Choroid plexus epithelial cell (primary cell): ENCODE measurements around the gene CYSTM1.
A peak's percentile ranks its signal among the peaks of the same experiment; 100 is the strongest.

ENCODE experiments used
- DNase-seq: peaks from one replicate; pipeline ENCODE4 v3.0.0-alpha.2; 2010; ENCODE audit warnings: low read depth
- H3K4me3 ChIP-seq: 2 replicates; pipeline ENCODE4 v1.5.1; 2011; ENCODE audit warnings: low read depth, mild to moderate bottlenecking, control low read depth, low read length, moderate library complexity
- TF ChIP-seq, protein P1 (sequence below): conservative IDR thresholded peaks from 2 replicates; pipeline ENCODE4 v1.5.1; 2011; ENCODE audit warnings: low read depth, mild to moderate bottlenecking, control low read depth, inconsistent platforms, low read length, moderate library complexity

Gene CYSTM1

DNA sequence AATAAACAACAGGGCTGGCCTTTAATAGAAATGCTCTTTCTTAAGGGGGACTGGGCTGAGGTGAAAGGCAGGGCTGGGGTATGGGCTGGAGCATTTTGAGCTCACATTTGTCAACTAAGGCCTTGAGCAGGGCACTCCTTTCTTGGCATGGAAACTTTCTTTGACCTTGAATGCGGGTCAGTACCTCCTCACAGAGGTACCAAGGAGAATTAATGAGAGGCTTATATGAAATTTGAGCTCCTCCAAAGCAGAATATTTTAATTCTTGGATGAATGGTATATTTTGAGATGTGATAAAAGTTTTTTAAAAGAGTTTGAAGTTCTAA, 3.1 kb downstream of the CYSTM1 start:
- TF ChIP-seq, protein P1, sequence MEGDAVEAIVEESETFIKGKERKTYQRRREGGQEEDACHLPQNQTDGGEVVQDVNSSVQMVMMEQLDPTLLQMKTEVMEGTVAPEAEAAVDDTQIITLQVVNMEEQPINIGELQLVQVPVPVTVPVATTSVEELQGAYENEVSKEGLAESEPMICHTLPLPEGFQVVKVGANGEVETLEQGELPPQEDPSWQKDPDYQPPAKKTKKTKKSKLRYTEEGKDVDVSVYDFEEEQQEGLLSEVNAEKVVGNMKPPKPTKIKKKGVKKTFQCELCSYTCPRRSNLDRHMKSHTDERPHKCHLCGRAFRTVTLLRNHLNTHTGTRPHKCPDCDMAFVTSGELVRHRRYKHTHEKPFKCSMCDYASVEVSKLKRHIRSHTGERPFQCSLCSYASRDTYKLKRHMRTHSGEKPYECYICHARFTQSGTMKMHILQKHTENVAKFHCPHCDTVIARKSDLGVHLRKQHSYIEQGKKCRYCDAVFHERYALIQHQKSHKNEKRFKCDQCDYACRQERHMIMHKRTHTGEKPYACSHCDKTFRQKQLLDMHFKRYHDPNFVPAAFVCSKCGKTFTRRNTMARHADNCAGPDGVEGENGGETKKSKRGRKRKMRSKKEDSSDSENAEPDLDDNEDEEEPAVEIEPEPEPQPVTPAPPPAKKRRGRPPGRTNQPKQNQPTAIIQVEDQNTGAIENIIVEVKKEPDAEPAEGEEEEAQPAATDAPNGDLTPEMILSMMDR: no peak

GRCh38 chr5:140178482-140179116, 3.6 kb downstream of the CYSTM1 start:
- TF ChIP-seq, protein P1: no peak
- no peak for DNase-seq
- no peak overlapping the region for H3K4me3 ChIP-seq

More for the DNA sequence above, 3.1 kb downstream of the CYSTM1 start:
- DNase-seq: no peak
- no peak overlapping the region for H3K4me3 ChIP-seq

- no peak overlapping the region for H3K4me3 ChIP-seq
- TF ChIP-seq, protein P1: no peak
- DNase-seq: no peak
Measured at GRCh38 chr5:140181002-140181483, 6.1 kb downstream of the CYSTM1 start.

GRCh38 chr5:140181525-140181924, 6.5 kb downstream of the CYSTM1 start:
- no peak overlapping the region for H3K4me3 ChIP-seq
- no peak for DNase-seq
- TF ChIP-seq, protein P1: no peak

- DNase-seq: peak; percentile 32
- TF ChIP-seq, protein P1: no peak
- H3K4me3 ChIP-seq: no peak overlapping the region
Measured at GRCh38 chr5:140182075-140182711, 7.2 kb downstream of the CYSTM1 start.

DNA sequence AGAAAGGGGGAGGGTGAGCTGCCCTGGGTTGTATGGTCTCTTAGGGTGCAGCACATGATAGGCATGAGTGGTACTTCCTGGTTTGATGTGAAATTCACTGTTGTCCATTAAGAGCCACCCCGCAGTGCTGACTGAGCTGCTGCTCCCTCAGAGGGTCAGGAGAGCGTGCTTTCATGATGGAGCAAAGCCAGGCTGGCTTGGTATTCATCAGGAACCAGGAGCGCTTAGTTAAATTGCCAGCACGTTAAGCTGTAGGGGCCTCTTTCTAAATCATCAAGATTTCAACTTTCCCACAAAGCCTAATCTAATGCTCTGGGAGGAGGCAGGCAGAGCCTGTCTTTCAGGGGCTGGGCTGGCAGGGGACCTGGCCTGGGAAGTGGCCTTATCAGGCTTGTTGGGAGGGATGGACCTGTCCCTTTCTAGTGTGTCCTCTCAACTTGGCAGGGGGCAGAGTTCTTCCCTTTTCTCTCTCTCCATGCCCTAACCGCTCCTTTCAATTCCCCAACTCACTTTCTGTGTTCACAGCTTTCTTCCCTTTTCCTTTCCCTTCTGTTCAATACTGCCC, 7.9 kb downstream of the CYSTM1 start:
- DNase-seq: peak; percentile 87
- TF ChIP-seq, protein P1: no peak
- H3K4me3 ChIP-seq: no peak overlapping the region
